Measurements from ENCODE around the gene MBD5. TPM values are rescaled to one million over a fixed set of nuclear protein-coding genes. Genes with fewer than 3 reads are reported as not detected.

Gene MBD5
- 46.6 TPM for total RNA-seq

GRCh38 chr2:148021059-148021861, at the start of gene MBD5:
MBD5 (plus strand) TSS chr2:148021091.

GRCh38 chr2:148020111-148021058, 506 bp upstream of the MBD5 start, which contains the start of gene ORC4:
ORC4 (minus strand) TSS chr2:148020737; CDS start chr2:147975958, 44,779 bp downstream.

Small RNAs within 50 kb of the gene (small RNA-seq; reads per million reads assigned to genes)
- not detected for gene RF00554

Other genes with a start within 250 kb of the MBD5 start
- 116 TPM for gene ACVR2A, start 176.1 kb upstream of the MBD5 start, total RNA-seq
- gene ORC4, start 354 bp upstream of the MBD5 start, total RNA-seq: 92.5 TPM